ENCODE measurements around the gene C10orf71. TPM values are rescaled to one million over a fixed set of nuclear protein-coding genes. Genes with fewer than 3 reads are reported as not detected.

The C10orf71 gene
- polyA plus RNA-seq, 1 donor from 2014 or later = not detected

- H2AFZ ChIP-seq (ENCODE audit: low read depth, low read length) = no peak overlapping the region
- no peaks in the 10 kb centered on the region for H3K9me3 ChIP-seq (ENCODE audit: low read length)
- no peak overlapping the region for H3K4me2 ChIP-seq (ENCODE audit: low read length)
- H3K79me2 ChIP-seq (replicated peaks; ENCODE audit: insufficient read depth, low read length) = no peaks in the 10 kb centered on the region
- no peaks in the 10 kb centered on the region for H3K9me2 ChIP-seq (ENCODE audit: insufficient read depth, low read length)
- no peak for TF ChIP-seq TAF1 (IDR thresholded peaks at IDR 0.05; ENCODE audit: low read depth)
- no peak for TF ChIP-seq SMC3 (conservative IDR thresholded peaks at IDR 0.05; ENCODE audit: poor library complexity)
- TF ChIP-seq EP300 (conservative IDR thresholded peaks at IDR 0.05; ENCODE audit: poor library complexity, severe bottlenecking) = no peak
- H3K27me3 ChIP-seq (ENCODE audit: insufficient read depth, low read depth, low read length) = no peaks in the 10 kb centered on the region
- no peak overlapping the region for H3K4me3 ChIP-seq (ENCODE audit: low read length)
- H4K20me1 ChIP-seq (ENCODE audit: insufficient read depth) = no peaks in the 10 kb centered on the region
- H3F3A ChIP-seq (ENCODE audit: insufficient read depth, low read length, poor library complexity, severe bottlenecking) = no peaks in the 10 kb centered on the region
- no peak overlapping the region for H3K9ac ChIP-seq (ENCODE audit: low read length)
- H3K36me3 ChIP-seq (ENCODE audit: insufficient read depth, low read length) = no peaks in the 10 kb centered on the region
- H3K27ac ChIP-seq (ENCODE audit: low read length) = no peak overlapping the region
These were observed 48.9 kb downstream of the C10orf71 start for GRCh38 chr10:49347827-49348226.

GRCh38 chr10:49348593-49348992 lies 49.6 kb downstream of the C10orf71 start:
- no peaks in the 10 kb centered on the region for H3K79me2 ChIP-seq (replicated peaks; ENCODE audit: insufficient read depth, low read length)
- H4K20me1 ChIP-seq (ENCODE audit: insufficient read depth) = no peaks in the 10 kb centered on the region
- H3K9me3 ChIP-seq (ENCODE audit: low read length) = no peaks in the 10 kb centered on the region
- no peak overlapping the region for H3K9ac ChIP-seq (ENCODE audit: low read length)
- no peak overlapping the region for H3K4me2 ChIP-seq (ENCODE audit: low read length)
- H3K27me3 ChIP-seq (ENCODE audit: insufficient read depth, low read depth, low read length) = no peaks in the 10 kb centered on the region
- no peaks in the 10 kb centered on the region for H3K9me2 ChIP-seq (ENCODE audit: insufficient read depth, low read length)
- no peak overlapping the region for H3K27ac ChIP-seq (ENCODE audit: low read length)
- H3K36me3 ChIP-seq (ENCODE audit: insufficient read depth, low read length) = no peaks in the 10 kb centered on the region
- H3F3A ChIP-seq (ENCODE audit: insufficient read depth, low read length, poor library complexity, severe bottlenecking) = no peaks in the 10 kb centered on the region
- no peak overlapping the region for H2AFZ ChIP-seq (ENCODE audit: low read depth, low read length)
- H3K4me3 ChIP-seq (ENCODE audit: low read length) = no peak overlapping the region
- TF ChIP-seq REST (IDR thresholded peaks at IDR 0.05; ENCODE audit: borderline replicate concordance) (no peak), RAD21 (conservative IDR thresholded peaks at IDR 0.05) (no peak), TAF1 (IDR thresholded peaks at IDR 0.05; ENCODE audit: low read depth) (no peak), CTCF (IDR thresholded peaks at IDR 0.05; ENCODE audit: poor library complexity, severe bottlenecking) (no peak), EP300 (conservative IDR thresholded peaks at IDR 0.05; ENCODE audit: poor library complexity, severe bottlenecking) (no peak), POLR2AphosphoS5 (IDR thresholded peaks at IDR 0.05) (no peak), SMC3 (conservative IDR thresholded peaks at IDR 0.05; ENCODE audit: poor library complexity) (no peak), MXI1 (conservative IDR thresholded peaks at IDR 0.05; ENCODE audit: poor library complexity, severe bottlenecking) (no peak), EZH2 (IDR thresholded peaks at IDR 0.05; ENCODE audit: borderline replicate concordance, insufficient read depth, low read length, poor library complexity, severe bottlenecking) (no peak)

GRCh38 chr10:49349390-49349789 lies 50.4 kb downstream of the C10orf71 start:
- H3K9me3 ChIP-seq (ENCODE audit: low read length) = no peaks in the 10 kb centered on the region
- H3K4me2 ChIP-seq (ENCODE audit: low read length) = no peak overlapping the region
- H3K27me3 ChIP-seq (ENCODE audit: insufficient read depth, low read depth, low read length) = no peaks in the 10 kb centered on the region
- no peak overlapping the region for H3K9ac ChIP-seq (ENCODE audit: low read length)
- H2AFZ ChIP-seq (ENCODE audit: low read depth, low read length) = no peak overlapping the region
- H3K9me2 ChIP-seq (ENCODE audit: insufficient read depth, low read length) = no peaks in the 10 kb centered on the region
- no peaks in the 10 kb centered on the region for H4K20me1 ChIP-seq (ENCODE audit: insufficient read depth)
- TF ChIP-seq CTCF (IDR thresholded peaks at IDR 0.05; ENCODE audit: poor library complexity, severe bottlenecking) (no peak), EZH2 (IDR thresholded peaks at IDR 0.05; ENCODE audit: borderline replicate concordance, insufficient read depth, low read length, poor library complexity, severe bottlenecking) (no peak), REST (IDR thresholded peaks at IDR 0.05; ENCODE audit: borderline replicate concordance) (no peak), POLR2AphosphoS5 (IDR thresholded peaks at IDR 0.05) (no peak), MXI1 (conservative IDR thresholded peaks at IDR 0.05; ENCODE audit: poor library complexity, severe bottlenecking) (no peak), RAD21 (conservative IDR thresholded peaks at IDR 0.05) (no peak), EP300 (conservative IDR thresholded peaks at IDR 0.05; ENCODE audit: poor library complexity, severe bottlenecking) (no peak)
- H3K4me3 ChIP-seq (ENCODE audit: low read length) = no peak overlapping the region
- H3K79me2 ChIP-seq (replicated peaks; ENCODE audit: insufficient read depth, low read length) = no peaks in the 10 kb centered on the region
- no peaks in the 10 kb centered on the region for H3F3A ChIP-seq (ENCODE audit: insufficient read depth, low read length, poor library complexity, severe bottlenecking)
- H3K36me3 ChIP-seq (ENCODE audit: insufficient read depth, low read length) = no peaks in the 10 kb centered on the region
- no peak overlapping the region for H3K27ac ChIP-seq (ENCODE audit: low read length)

Data from neural cell (in vitro differentiated cells).